ENCODE measurements around the gene DOCK8. TPM values are rescaled to one million over a fixed set of nuclear protein-coding genes. Genes with fewer than 3 reads are reported as not detected.

Gene DOCK8
- total and polyA plus RNA-seq, 3 donors from 2014 or later, result 46.7 to 63.9 (median 51.4) TPM

DNA sequence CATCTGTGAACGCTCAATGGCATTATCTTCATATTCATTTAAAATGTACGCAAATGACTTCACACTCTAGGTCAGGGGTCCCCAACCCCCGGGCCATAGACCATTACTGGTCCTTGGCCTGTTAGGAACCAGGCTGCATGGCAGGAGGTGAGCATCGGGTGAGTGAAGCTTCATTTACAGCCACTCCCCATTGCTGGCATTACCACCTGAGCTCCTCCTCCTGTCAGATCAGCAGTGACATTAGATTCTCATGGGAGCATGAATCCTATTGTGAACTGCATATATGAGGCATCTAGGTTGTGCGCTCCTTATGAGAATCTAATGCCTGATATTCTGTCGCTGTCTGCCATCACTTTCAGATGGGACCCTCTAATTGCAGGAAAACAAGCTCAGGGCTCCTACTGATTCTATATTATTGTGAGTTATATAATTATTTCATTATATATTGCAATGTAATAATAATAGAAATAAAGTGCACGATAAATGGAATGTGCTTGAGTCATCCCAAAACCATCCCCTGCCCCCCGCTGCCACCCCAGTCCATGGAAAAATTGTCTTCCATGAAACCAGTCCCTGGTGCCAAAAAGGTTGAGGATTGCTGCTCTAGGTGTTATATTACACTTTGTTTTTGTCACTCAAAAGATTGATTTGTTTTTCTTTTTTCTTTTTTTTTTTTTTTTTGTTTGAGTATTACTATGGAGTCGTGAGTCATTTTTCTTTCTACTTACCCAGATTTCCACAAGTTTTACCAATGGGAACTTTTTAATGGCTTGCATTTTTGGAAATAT lies 127.2 kb downstream of the DOCK8 start:
- Histone ChIP-seq H3K4me3 (no peak overlapping the region), H3K9me3 (no peaks in the 10 kb centered on the region), H3K27me3 (no peaks in the 10 kb centered on the region), H3K4me1 (peaks cover 8% of the 10 kb centered on the region), H3K27ac (no peak overlapping the region), H3K36me3 (ENCODE audit: low read depth, missing control alignments) (no peaks in the 10 kb centered on the region)
- TF ChIP-seq POLR2A (IDR thresholded peaks at IDR 0.05), result no peak
- TF ChIP-seq, protein P1, sequence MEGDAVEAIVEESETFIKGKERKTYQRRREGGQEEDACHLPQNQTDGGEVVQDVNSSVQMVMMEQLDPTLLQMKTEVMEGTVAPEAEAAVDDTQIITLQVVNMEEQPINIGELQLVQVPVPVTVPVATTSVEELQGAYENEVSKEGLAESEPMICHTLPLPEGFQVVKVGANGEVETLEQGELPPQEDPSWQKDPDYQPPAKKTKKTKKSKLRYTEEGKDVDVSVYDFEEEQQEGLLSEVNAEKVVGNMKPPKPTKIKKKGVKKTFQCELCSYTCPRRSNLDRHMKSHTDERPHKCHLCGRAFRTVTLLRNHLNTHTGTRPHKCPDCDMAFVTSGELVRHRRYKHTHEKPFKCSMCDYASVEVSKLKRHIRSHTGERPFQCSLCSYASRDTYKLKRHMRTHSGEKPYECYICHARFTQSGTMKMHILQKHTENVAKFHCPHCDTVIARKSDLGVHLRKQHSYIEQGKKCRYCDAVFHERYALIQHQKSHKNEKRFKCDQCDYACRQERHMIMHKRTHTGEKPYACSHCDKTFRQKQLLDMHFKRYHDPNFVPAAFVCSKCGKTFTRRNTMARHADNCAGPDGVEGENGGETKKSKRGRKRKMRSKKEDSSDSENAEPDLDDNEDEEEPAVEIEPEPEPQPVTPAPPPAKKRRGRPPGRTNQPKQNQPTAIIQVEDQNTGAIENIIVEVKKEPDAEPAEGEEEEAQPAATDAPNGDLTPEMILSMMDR (IDR thresholded peaks at IDR 0.05), result no peak
- DNase-seq, result no peak
- 93% methylated on average over 9 of the region's 9 CpGs for WGBS, 2 donors
- intact Hi-C loops (cut with DNase I; ENCODE audit: low total_unique reads), result no loop called here

DNA sequence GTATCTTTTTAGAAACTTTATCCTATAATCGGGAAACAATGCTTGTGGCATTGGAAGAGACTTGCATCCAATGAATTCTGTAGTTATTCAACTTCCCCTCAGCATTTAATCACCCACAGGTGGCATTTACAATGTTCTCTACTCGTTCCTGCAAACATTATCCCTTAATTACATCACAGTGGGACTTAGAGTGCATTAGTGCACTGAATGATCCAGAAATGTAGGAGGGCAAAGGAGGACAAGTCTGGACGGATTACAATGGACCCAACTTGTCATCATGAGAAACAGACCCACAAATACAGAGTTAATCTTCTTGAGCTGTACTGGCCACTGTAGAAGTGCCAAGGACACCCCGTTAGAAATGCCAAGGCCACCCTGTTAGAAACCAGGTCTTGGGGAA lies 129.1 kb downstream of the DOCK8 start:
- Histone ChIP-seq H3K27me3 (no peaks in the 10 kb centered on the region), H3K27ac (no peak overlapping the region), H3K4me1 (peaks cover 10% of the 10 kb centered on the region), H3K4me3 (no peak overlapping the region), H3K9me3 (no peaks in the 10 kb centered on the region), H3K36me3 (ENCODE audit: low read depth, missing control alignments) (no peaks in the 10 kb centered on the region)
- intact Hi-C loops (cut with DNase I; ENCODE audit: low total_unique reads), result no loop called here
- WGBS, 2 donors, result 39 to 58% methylated on average over 4 of the region's 4 CpGs
- TF ChIP-seq POLR2A (IDR thresholded peaks at IDR 0.05), result no peak
- TF ChIP-seq, protein P1 (IDR thresholded peaks at IDR 0.05), result no peak
- DNase-seq, result no peak

DNA sequence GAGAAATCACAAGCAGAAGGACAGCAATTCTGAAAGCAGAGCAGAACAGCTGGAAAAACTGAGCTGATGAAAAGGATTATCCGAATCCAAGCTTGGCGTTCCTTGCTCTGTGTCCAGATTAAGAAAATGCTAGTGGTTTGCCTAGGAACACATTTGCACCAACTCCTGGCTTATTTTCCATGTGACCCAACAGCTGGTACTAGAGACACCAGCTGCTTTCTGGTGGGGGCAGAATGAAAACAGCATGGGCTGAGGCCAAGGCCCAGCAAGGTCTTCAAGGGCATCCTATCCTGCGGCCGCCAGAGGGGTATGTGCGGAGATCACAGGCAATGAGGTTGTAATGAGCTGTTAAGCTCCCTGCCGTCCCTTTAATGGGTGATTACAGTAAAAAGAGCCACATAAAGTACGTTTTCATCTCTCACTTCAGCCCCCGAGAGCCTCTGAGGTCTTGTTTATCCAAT lies 131.5 kb downstream of the DOCK8 start:
- DNase-seq, result peak; percentile 47
- intact Hi-C loops (cut with DNase I; ENCODE audit: low total_unique reads), result no loop called here

DNA sequence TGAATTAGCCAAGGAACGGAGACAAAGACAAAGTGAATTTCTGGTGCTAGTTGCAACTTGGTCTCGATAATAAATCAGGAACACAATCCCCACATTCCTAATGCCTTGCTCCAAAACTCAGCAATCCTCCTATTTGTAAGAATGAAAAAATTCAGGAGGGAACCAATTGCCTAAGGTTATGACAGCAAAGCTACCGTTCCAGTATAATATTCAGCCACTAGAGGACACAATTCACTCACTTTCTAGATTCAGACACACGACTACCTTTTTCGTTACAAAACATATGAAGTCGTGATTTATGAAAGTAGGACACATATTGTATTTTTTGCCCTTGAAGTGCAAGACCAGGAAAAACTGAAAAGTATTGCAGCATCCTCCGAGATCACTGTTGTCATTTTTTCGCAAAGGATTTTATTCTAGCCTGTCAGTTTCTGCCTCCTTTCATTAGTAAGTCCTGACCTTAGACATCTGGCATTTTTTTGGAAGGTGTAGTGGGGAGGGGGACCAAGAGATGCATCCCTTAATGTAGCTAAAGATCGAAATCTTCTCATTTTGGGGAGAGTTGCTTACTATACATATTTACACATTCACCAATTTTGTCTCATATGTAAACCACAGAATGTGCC lies 133.1 kb downstream of the DOCK8 start:
- TF ChIP-seq, protein P1 (IDR thresholded peaks at IDR 0.05), result peak; percentile 62 to 82 (median 72)
- TF ChIP-seq POLR2A (IDR thresholded peaks at IDR 0.05), result no peak
- no peak overlapping the region for H3K4me3 ChIP-seq
- no peak for DNase-seq
- H3K4me1 ChIP-seq, result peaks cover 10% of the 10 kb centered on the region
- no peaks in the 10 kb centered on the region for H3K9me3 ChIP-seq
- no peaks in the 10 kb centered on the region for H3K27me3 ChIP-seq
- no peak overlapping the region for H3K27ac ChIP-seq
- 37 to 38% methylated on average over 9 of the region's 9 CpGs for WGBS, 2 donors
- intact Hi-C loops (cut with DNase I; ENCODE audit: low total_unique reads), result no loop called here
- H3K36me3 ChIP-seq (ENCODE audit: low read depth, missing control alignments), result no peaks in the 10 kb centered on the region

More for the DNA sequence above, 131.5 kb downstream of the DOCK8 start:
- peak overlapping the region in 1 of 2 donors; percentile 38 for H3K27ac ChIP-seq
- TF ChIP-seq POLR2A (IDR thresholded peaks at IDR 0.05), result no peak
- TF ChIP-seq, protein P1 (IDR thresholded peaks at IDR 0.05), result no peak
- no peaks in the 10 kb centered on the region for H3K9me3 ChIP-seq
- WGBS, 2 donors, result 34 to 45% methylated on average over 7 to 8 of the region's 8 CpGs
- no peaks in the 10 kb centered on the region for H3K27me3 ChIP-seq
- peaks cover 10% of the 10 kb centered on the region for H3K4me1 ChIP-seq
- no peaks in the 10 kb centered on the region for H3K36me3 ChIP-seq (ENCODE audit: low read depth, missing control alignments)
- no peak overlapping the region for H3K4me3 ChIP-seq
